HG03342 (cell line): ENCODE measurements around the gene GPX3.

Experiments
- ATAC-seq: cut with Tn5 transposase; IDR thresholded peaks from one replicate; pipeline ENCODE4 v1.9.1; 2021; ENCODE audit warnings: mild to moderate bottlenecking, moderate library complexity; ENCODE audit not compliant: unreplicated experiment

GPX3 gene

DNA sequence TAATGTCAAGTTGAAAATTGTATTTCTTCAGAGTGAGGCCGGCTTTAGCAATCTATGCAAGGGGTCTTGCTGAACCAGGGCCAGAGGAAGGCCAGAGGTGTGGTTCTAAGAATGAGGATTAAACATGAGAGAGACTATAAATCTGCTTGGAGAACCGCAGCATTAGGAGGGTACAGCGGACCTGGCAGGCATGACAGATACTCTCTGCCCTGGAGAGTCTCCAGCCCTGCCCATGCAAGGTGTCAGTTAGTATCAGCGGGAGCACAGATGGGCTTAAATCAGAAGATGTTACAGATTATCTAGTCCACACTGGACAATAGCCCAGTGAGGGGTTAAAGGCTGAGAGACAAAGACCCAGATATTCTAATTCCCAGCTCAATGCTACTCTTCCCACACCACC lies 11.5 kb upstream of the GPX3 start:
- no peak for ATAC-seq

DNA sequence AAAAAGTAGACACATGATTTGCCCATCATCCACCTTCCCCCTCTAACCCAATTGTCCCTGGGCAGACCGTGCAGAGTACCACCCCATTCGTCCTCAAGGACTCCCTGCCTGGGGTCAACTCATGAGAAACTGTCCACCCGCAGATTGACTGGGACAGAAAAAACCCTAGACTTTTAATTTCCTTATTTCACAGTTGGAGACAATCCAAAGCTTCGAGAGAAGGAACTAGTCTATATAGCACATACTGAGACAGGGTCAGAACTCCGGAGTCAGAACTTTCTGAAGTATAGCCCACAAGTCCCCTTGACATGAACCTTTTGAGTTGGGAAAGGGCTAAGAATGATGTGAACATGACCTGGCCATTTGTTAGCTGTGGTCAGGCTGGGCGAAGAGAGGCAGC lies 7.5 kb upstream of the GPX3 start:
- no peak for ATAC-seq

DNA sequence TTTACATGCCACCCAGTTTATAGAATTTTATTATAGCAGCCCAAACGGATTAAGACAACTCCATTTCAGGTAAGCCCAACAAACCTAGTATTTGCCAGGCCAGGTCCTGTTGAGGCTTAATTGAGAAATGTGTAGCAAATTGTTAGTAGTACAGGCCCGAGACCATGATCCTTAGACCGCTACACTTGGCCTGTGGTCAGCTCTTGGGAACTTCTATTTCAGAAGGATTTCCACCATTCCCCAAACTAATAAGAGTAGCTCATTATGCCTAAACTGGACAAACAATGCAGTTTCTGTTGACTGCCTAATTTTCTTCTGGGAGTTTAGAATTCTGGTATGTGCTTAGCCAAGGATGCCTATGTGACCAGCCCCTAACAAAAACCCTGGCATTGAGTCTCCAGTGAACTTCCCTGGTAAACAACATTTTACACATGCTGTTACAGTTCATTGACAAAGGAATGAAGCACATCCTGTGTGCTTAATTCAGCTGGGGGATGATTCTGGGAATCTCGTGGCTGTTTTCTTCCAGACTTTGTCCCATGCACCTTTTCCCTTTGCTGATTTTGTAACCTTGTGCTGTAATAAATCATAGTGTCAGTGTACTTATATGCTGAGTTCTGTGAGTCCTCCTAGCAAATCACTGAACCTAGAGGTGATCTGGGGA lies 5.6 kb upstream of the GPX3 start:
- no peak for ATAC-seq

DNA sequence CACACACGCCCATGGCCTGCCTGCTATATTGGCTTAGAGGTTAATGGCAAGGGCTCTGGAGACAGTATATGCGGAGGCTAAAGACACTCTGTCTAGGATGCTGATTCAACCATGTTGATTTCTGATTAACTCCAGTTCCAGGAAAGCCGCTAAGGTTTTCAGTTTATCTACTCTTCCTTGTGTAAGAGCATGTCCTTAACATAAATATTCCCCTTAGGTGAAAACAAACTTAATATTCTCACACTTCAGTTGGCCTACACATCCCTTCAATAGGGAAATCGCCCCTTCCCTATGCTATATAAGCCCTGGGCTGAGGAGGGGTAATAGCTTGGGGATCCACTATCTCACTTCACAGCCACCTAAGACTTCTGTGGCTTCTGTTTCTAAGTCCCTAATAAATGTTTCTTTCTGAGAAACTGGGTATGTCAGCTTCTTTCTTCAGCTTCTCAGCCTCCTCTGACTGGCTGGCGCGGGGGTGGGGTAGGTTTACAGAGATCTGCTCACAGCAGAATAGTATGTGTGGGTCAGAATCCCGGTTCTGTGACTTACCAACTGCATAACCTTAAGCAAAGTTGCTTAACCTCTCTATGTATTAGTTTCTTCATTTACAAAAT lies 4.3 kb upstream of the GPX3 start:
- ATAC-seq, result no peak

DNA sequence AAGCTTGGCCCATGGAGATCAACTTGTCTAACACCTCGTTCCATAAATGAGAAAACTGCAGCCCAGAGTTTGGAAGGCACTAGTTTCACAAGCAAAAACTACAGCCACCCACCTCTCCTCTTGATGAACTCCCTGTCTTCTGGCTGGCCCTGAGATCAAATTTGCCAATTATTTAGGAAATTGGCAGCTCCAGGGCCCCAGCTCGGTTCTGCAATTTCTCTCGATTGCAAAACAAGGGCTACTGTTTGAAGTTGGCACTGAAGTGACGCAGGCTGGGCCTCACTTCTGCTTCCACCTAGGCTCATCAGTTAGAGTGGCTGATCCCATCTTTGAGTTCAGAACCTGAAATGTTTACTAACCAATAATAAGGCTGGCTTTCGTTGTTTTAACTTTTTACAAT lies 3.7 kb upstream of the GPX3 start:
- no peak for ATAC-seq

DNA sequence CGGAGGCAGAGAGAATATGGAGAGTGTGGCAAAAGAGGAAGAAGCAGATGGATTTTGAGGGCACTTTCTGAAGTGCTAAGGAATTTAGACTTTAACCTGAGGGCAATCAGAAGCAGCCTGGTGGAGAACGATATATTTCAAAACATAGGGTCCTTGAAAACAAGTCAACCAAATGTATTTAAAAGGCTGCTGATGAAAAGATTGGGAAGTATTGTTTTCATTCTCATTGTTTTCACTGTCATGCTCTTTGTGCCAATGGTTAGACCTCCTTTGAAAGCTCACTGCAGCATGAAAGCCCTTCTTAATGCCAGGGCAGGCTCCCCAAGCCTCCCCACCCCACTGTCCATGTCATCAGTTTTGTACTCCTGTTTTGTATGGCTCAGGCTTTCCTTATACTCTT lies 2.5 kb upstream of the GPX3 start:
- ATAC-seq, result no peak

DNA sequence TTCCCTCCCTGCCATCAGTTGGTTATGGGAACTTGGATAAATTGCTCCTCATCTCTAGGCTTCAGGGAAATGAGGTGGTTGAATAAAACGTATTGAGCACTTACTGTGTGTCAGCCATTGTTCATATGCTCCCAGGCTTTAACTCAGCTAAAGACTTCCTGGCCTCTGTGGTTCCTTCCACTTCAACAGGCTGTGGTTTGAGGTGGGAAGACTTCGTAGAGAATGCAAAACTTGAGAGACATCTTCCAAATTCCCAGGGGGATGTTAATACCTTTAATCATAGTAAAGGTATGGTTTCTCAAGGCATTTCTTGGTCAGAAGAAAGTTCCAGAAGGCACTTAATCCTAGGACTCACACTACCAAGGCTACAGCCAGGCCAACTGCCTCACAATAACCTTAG lies 1.5 kb upstream of the GPX3 start:
- no peak for ATAC-seq

DNA sequence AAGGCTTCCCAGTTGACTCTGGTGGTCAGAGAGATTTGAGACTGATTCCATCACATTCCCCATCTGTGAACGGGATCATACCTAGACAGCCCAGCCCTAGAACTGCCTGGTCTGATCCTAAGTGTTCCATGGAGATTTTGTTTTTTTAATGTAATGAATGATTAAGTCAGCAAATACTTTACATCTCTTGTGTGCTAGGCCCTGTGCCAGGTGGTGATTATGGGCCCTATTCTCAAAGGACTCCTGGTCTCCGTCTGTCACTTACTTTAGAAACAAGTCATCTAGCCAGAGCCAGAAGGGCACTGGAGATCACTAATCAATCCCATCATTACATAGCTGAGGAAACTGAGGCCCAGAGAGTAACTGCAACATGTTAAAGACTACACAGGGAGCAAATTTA lies 1.1 kb upstream of the GPX3 start:
- ATAC-seq, result no peak

DNA sequence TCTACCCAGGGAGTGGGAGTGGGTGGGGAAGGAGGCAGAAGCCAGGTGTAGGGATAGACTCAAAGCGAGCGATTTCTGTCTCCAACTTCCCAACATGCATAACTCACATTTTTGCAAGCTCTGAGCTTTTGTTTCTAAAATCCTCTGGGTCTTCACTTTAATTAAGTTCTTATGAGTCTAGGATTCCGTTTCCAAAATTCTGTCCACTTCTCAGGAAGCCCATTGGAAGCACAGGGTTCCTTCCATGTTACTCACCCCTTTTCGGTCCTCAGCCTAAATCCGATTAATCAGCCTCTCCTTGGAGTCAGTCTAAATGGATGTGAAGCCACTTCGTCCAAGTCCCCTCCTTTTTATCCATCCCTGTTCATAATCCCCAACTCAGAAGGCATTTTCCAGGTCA lies 1.4 kb downstream of the GPX3 start:
- no peak for ATAC-seq

DNA sequence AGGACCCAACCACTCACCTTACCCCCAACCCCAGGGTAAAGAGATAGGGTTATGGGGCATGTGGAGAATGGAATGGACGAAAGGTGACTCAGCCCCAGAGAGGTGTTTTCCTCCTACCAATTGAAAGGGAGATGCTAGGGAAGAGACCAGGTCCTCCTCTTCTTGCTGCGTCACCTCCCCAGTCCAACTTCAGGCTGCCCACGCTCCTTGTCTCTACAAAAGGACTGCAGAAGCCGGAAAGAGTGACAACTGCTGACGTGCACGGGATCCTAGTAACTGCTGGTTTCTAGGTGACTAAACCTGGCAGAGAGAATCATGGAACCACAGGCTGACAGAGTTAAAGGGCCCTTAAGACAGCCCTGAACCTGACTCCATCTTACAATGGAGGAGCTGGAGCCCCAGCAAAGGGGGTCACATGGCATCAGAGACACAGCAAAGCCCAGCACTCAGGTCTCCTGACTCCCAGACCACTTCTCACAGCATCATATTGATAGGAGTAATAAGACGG lies 2.2 kb downstream of the GPX3 start:
- no peak for ATAC-seq

DNA sequence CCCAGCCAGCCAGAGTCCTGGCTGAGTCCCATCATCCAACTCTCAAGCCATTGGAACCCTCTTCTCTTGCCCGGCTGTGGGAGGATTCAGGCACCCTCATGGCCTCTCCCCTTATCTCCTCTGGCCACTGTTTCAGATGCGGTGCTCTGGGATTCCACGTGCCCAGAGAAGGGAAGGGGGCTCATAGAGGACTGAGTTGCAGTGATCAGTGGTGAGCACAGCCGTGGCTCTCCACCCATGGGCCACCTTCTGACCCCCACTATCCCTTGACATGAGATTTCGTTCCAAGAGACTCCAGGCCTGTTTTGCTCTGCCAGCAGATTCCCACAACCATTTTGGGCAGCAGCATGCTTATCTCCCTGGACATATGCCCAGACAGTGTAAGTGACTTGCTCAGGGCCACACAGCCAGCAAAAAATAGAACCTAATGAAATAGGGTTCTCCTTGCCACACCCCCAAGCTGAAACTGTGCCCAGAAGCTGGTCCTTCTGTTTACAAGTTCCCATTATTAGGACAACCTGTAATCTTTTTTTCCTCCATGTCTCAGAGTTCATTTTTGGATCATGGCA lies 2.7 kb downstream of the GPX3 start:
- no peak for ATAC-seq

DNA sequence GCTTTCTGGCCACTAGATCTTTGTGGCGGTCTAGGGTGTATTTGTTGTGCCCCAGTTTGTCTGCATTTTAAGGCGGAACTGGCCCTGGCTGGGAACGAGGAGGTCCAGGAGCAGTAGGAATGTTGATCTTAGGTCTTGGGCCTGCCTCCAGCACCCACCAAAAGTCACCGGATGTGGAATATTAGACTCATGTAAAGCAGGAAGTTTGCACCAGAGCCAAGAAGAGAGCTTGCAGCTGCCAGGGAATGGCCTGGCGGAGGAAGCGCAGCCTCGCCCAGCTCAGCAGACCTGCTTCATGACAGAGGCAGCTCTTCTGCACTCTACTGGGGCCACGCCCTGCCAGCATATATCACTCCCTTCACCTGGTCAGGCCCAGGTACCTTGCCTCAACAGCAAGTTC lies 3.3 kb downstream of the GPX3 start:
- ATAC-seq, result no peak

DNA sequence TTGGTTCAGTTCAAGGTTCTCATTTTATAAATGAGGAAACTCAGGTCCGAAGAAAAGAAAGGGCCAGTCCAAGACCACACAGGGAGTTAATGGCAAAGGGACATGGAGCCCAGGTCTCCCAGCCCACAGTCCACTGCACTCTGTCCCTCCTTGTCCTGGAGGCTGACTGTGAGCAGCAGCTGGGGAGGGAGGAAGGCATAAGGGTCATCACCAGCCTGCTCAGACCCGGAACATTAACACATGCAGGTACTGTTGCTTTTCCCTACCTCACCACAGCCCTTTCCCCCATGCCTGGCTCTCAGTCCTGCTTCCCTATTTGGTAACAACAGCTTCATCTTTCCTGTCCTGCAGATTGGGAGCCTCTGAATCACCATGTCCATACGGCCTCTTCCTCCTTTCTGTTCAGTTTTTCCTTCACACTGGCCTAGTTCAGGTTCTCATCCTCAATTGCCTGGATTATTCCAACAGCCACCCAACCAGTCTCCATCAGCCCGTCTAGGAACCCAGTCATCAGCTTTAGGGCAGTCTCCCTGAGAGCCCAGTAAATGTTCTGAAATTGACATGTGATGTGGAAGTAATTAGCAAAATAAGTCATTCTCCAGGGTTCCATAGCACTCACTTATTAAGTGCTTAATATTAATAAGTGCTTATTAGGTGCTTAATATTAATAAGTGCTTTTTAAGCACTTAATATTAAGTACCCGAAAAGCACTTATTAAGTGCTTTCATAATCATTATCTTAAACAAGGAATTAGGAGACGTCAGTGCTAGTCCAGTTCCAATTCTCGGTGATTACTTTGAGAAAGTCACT lies 4.3 kb downstream of the GPX3 start:
- ATAC-seq, result no peak

DNA sequence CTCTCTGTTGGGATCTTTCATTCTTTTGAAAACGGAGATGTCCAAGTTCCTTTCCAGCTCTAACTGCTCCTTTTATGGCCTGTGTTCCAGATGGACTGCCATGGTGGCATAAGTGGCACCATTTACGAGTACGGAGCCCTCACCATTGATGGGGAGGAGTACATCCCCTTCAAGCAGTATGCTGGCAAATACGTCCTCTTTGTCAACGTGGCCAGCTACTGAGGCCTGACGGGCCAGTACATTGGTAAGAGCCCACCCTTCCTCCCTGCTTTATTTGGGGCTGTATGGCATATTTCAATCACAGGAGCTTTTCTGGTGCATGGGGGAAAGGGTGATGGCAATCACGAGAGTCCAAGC lies 4.8 kb downstream of the GPX3 start:
- no peak for ATAC-seq

DNA sequence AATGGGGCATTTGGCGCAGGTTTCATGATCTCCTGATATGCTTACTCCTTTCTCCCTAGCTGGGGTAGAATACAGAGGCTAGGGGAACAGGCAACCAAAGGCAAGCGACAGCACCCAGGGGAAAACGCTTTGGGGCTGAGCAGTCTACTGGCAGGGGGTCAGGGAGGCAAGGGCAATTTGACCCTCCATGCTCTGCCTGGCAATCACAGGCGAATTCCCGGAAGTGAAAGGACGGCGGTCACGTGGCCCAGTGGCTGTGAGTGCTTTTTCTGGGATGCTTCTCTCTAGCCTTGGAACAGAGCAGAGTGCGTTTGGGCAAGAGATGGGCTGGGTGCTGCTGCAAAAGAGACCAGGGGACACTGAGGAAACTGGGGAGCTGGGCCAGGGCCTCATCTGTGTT lies 5.7 kb downstream of the GPX3 start:
- no peak for ATAC-seq

DNA sequence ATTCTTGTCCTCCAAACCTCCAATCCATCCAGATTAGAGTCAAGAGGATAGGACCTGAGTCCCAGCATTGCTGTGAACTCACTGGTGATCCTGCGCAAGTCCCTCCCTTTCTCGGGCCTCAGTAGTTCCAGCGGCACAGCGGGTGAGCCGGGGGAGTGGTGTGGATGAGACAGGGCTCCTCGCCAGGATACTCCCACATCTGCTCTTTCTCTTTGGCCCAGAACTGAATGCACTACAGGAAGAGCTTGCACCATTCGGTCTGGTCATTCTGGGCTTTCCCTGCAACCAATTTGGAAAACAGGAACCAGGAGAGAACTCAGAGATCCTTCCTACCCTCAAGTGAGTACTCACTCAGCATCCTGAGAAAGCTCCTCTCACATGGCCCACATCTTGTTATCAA lies 6.3 kb downstream of the GPX3 start:
- ATAC-seq, result no peak

DNA sequence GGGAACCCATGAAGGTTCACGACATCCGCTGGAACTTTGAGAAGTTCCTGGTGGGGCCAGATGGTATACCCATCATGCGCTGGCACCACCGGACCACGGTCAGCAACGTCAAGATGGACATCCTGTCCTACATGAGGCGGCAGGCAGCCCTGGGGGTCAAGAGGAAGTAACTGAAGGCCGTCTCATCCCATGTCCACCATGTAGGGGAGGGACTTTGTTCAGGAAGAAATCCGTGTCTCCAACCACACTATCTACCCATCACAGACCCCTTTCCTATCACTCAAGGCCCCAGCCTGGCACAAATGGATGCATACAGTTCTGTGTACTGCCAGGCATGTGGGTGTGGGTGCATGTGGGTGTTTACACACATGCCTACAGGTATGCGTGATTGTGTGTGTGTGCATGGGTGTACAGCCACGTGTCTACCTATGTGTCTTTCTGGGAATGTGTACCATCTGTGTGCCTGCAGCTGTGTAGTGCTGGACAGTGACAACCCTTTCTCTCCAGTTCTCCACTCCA lies 7.6 kb downstream of the GPX3 start:
- no peak for ATAC-seq

DNA sequence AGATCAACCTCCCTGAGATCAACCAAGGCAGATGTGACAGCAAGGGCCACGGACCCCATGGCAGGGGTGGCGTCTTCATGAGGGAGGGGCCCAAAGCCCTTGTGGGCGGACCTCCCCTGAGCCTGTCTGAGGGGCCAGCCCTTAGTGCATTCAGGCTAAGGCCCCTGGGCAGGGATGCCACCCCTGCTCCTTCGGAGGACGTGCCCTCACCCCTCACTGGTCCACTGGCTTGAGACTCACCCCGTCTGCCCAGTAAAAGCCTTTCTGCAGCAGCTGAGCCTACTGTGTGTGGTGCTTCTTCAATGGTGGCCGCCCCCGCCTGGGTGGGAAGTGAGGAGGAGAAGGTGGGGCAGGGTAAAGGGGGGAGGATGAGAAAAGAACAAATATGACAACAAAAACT lies 8.3 kb downstream of the GPX3 start:
- no peak for ATAC-seq

DNA sequence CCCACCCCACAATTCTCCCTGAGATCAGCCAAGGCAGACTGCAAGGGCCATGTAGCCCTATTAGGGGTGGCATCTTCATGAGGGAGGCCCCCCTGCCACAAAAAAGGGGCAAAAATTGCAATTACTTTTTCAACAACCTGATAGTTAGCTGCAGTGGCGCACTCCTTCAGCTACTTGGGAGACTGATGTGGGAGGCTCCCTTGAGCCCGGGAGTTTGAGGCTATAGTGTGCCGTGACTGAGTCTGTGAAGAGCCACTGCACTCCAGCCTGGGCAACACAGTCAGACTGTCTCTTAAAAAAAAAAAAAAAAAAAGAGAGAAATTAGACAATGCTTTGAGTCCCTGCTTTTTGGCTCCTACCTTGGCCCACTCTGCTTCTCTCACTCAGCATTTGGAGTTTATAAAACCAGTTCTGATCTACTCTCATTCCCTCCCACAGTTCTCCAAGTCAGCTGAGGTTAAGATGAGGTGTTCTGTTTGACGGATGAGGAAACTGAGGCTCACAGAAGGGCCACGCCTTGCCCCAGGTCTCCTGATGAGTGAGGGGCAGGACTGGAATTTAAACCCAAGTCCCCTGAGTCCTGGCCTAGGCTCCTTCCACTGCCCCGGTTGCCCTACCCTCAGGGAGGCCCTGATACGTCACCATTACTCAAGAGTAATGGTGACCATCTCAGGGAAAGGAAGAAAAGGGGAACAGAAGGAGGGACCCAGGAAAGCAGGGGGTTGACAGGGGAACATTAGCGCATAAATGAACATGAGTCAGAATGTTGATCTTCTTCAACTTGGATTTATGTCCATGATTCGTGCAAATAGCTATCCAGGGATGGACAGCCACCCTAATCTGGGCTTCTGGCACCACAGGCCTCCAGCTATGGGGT lies 9.0 kb downstream of the GPX3 start:
- no peak for ATAC-seq

DNA sequence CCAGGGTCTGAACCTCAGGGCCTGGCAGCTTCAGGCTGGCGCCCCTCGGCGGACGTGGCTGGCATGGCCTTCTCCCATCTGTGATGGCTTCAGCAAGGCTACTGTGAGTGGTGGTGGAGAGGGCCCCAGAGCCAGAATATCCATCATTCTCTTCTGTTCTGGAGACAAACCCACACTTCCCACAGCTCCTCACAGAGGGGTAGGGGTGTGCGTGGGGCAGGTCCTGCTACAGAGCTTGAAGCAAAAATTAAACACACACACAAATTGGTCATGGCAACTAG lies 9.6 kb downstream of the GPX3 start:
- ATAC-seq, result no peak

DNA sequence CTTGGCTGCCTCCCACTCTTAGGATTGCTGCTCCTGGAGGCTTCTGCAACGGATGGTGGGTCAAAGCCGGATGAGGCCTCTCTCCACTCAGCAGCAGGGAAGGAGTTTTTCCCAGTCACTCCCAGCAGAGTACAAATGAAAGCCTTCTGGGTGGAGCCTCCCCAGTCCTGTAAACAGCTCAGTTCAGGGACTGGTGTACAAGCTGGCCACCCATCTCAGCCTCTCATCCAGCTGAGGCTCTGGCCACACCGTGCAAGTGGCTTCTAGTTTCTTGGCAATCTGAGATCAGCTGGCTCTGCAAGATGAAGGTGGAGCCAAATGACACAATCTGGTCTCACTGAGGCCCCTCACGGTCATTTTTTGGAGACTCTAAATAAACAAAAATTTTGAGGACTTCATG lies 10.0 kb downstream of the GPX3 start:
- ATAC-seq, result no peak
